Muscle layer of colon (tissue), 2 donors: ENCODE data around the gene TLCD3B.
"Not testable (repeated sequence)": the region's sequence is repeated elsewhere in the genome, so short reads cannot be mapped to it uniquely, and the experiment has no call there.

Experiments used
- H3K27ac ChIP-seq: one replicate; pipeline ENCODE4 v1.7.0; 2013; ENCODE audit warnings: low read depth, mild to moderate bottlenecking, low read length, moderate library complexity
- H3K27me3 ChIP-seq, 2 donors: one replicate each; pipeline ENCODE4 v1.7.0; 2013; ENCODE audit warnings: low read length in 2 of 2, mild to moderate bottlenecking in 2 of 2; ENCODE audit not compliant: insufficient read depth in 2 of 2, control insufficient read depth in 1 of 2
- H3K36me3 ChIP-seq: one replicate; pipeline ENCODE4 v1.7.0; 2013; ENCODE audit warnings: mild to moderate bottlenecking, low read length; ENCODE audit not compliant: insufficient read depth
- H3K4me1 ChIP-seq: one replicate; pipeline ENCODE4 v1.7.0; 2013; ENCODE audit warnings: mild to moderate bottlenecking, low read length; ENCODE audit not compliant: insufficient read depth
- H3K4me3 ChIP-seq, 2 donors: one replicate each; pipeline ENCODE4 v1.7.0; 2013; ENCODE audit warnings: low read length in 2 of 2, low read depth in 1 of 2, mild to moderate bottlenecking in 1 of 2, moderate library complexity in 1 of 2
- H3K9ac ChIP-seq: one replicate; pipeline ENCODE4 v1.7.0; 2013; ENCODE audit warnings: low read length
- H3K9me3 ChIP-seq: one replicate; pipeline ENCODE4 v1.7.0; 2013; ENCODE audit warnings: mild to moderate bottlenecking, low read length
- donor health status: abdominal sarcoma.
- donor health status: Adenocarcinoma of cecum.

The TLCD3B gene

DNA sequence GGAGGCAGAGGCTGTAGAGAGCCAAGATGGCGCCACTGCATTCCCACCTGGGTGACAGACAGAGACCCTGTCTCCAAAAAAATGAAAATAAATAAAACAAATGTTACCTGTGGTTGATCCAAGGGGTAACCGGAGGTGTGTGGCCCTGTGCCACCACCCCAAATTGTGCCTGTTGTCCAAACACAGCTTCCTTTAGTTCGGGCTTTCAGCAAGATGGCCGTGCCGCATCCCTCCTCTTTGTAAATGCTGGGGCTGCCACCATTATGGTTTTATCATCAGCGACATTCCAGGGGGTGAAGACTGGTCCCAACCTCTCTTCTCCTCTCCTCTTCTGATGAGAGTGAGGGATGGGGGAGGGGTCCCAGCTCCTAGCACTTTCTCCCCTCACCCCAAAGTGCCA lies 8.2 kb downstream of the TLCD3B start, which contains the start of gene C16orf92:
Gene C16orf92 (plus strand): TSS at position 312 of the 400 bp plus-strand sequence. CDS start 143 bp downstream, outside the sequence.
- no peak within 1 kb of the TSS for H3K9ac ChIP-seq
- H3K4me1 ChIP-seq, result peaks cover 8% of the 10 kb centered on the region
- no peak within 1 kb of the TSS for H3K27ac ChIP-seq
- H3K36me3 ChIP-seq, result no peaks in the 10 kb centered on the region
- H3K4me3 ChIP-seq, result no peak within 1 kb of the TSS
- no peaks in the 10 kb centered on the region for H3K9me3 ChIP-seq
- H3K27me3 ChIP-seq, result peaks cover 0 to 21% of the 10 kb centered on the region in 2 donors

- H3K27ac ChIP-seq, result no peak overlapping the region
- H3K4me1 ChIP-seq, result peaks cover 8% of the 10 kb centered on the region
- H3K36me3 ChIP-seq, result no peaks in the 10 kb centered on the region
- H3K4me3 ChIP-seq, result no peak overlapping the region
- no peaks in the 10 kb centered on the region for H3K27me3 ChIP-seq
- no peaks in the 10 kb centered on the region for H3K9me3 ChIP-seq
- H3K9ac ChIP-seq, result no peak overlapping the region
Measured at GRCh38 chr16:30018731-30019158, 12.3 kb downstream of the TLCD3B start.

GRCh38 chr16:30017937-30018336 lies 13.1 kb downstream of the TLCD3B start:
- not testable (repeated sequence) for H3K9ac ChIP-seq, H3K4me3 ChIP-seq, H3K36me3 ChIP-seq, H3K4me1 ChIP-seq, H3K27me3 ChIP-seq, H3K27ac ChIP-seq, H3K9me3 ChIP-seq

DNA sequence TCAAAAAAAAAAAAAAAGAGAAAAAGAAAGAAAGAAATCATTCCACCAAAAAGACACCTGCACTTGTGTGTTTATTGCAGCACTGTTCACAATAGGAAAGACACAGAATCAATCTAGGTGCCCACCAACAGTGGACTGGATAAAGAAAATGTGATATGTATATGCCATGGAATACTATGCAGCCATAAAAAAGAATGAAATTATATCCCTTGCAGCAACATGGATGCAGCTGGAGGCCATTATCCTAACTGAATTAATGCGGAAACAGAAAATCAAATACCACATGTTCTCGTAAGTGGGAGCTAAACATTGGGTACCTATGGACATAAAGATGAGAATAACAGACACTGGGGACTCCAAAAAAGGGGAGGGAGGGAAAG lies 13.8 kb downstream of the TLCD3B start:
- Histone ChIP-seq H3K27me3 (peaks cover 1 to 2% of the 10 kb centered on the region in 2 donors), H3K9me3 (no peaks in the 10 kb centered on the region), H3K4me3 (no peak overlapping the region), H3K4me1 (peaks cover 8% of the 10 kb centered on the region), H3K9ac (no peak overlapping the region), H3K27ac (no peak overlapping the region), H3K36me3 (no peaks in the 10 kb centered on the region)

- H3K27me3 ChIP-seq, result peaks cover 7 to 8% of the 10 kb centered on the region in 2 donors
- no peaks in the 10 kb centered on the region for H3K36me3 ChIP-seq
- no peak overlapping the region for H3K27ac ChIP-seq
- H3K4me3 ChIP-seq, result no peak overlapping the region
- peaks cover 6% of the 10 kb centered on the region for H3K4me1 ChIP-seq
- no peak overlapping the region for H3K9ac ChIP-seq
- H3K9me3 ChIP-seq, result no peaks in the 10 kb centered on the region
Measured at GRCh38 chr16:30016555-30017276, 14.4 kb downstream of the TLCD3B start.

DNA sequence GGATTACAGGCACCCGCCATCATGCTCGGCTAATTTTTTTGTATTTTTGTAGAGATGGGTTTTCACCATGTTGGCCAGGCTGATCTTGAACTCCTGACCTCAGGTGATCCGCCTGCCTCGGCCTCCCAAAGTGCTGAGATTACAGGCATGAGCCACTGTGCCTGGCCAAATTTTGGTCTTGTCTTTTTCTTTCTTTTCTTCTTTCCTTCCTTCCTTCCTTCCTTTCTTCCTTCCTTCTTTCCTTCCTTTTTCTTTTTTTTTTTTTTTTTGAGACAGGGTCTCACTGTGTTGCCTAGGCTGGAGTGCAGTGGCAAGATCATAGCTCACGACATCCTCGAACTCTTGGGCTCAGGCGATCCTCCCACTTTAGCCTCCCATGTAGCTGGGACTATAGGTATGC lies 15.6 kb downstream of the TLCD3B start:
- peaks cover 11 to 20% of the 10 kb centered on the region in 2 donors for H3K27me3 ChIP-seq

DNA sequence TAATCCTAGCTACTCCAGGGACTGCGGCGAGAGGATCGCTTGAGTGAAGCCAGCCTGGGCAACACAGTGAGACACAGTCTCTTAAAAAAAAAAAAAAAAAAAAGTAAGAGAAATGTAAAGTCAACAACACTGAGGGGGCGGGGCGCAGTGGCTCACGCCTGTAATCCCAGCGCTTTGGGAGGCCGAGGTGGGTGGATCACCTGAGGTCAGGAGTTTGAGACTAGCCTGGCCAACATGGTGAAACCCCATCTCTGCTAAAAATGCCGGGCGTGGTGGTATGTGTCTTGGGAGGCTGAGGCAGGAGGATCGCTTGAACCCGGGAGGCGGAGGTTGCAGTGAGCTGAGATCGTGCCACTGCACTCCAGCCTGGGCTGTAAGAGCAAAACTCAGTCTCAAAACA lies 18.5 kb downstream of the TLCD3B start:
- H3K4me1 ChIP-seq, H3K9ac ChIP-seq, H3K4me3 ChIP-seq, H3K36me3 ChIP-seq, H3K9me3 ChIP-seq, H3K27ac ChIP-seq: not testable (repeated sequence)
- H3K27me3 ChIP-seq, result peaks cover 18 to 38% of the 10 kb centered on the region in 2 donors

More for the DNA sequence above, 15.6 kb downstream of the TLCD3B start:
- H3K36me3 ChIP-seq, H3K9ac ChIP-seq, H3K9me3 ChIP-seq, H3K4me3 ChIP-seq, H3K27ac ChIP-seq, H3K4me1 ChIP-seq: not testable (repeated sequence)

- no peaks in the 10 kb centered on the region for H3K36me3 ChIP-seq
- H3K4me1 ChIP-seq, result peaks cover 5% of the 10 kb centered on the region
- H3K27ac ChIP-seq, result no peak overlapping the region
- H3K9me3 ChIP-seq, result no peaks in the 10 kb centered on the region
- no peak overlapping the region for H3K9ac ChIP-seq
- H3K27me3 ChIP-seq, result peaks cover 18 to 38% of the 10 kb centered on the region in 2 donors
- no peak overlapping the region for H3K4me3 ChIP-seq
Measured at GRCh38 chr16:30011714-30012504, 19.2 kb downstream of the TLCD3B start.

- no peaks in the 10 kb centered on the region for H3K36me3 ChIP-seq
- no peak within 1 kb of the TSS for H3K27ac ChIP-seq
- H3K4me3 ChIP-seq, result peak within 1 kb of the TSS in 1 of 2 donors; percentile 20
- peaks cover 18 to 38% of the 10 kb centered on the region in 2 donors for H3K27me3 ChIP-seq
- peaks cover 5% of the 10 kb centered on the region for H3K4me1 ChIP-seq
- H3K9me3 ChIP-seq, result no peaks in the 10 kb centered on the region
- no peak within 1 kb of the TSS for H3K9ac ChIP-seq
Measured at GRCh38 chr16:30010844-30011713, 20.0 kb downstream of the TLCD3B start, which contains the start of gene DOC2A. Gene DOC2A (minus strand): TSS chr16:30011027. CDS start chr16:30010222, 805 bp downstream.

GRCh38 chr16:30009990-30010843 lies 20.9 kb downstream of the TLCD3B start:
- Histone ChIP-seq H3K9ac (no peak overlapping the region), H3K4me1 (peaks cover 5% of the 10 kb centered on the region), H3K36me3 (no peaks in the 10 kb centered on the region), H3K27ac (no peak overlapping the region), H3K27me3 (peaks cover 18 to 38% of the 10 kb centered on the region in 2 donors), H3K9me3 (no peaks in the 10 kb centered on the region), H3K4me3 (peak overlapping the region in 1 of 2 donors; percentile 20)
